Pancreas (tissue), 10 donors: Measurements from ENCODE around the gene TMEM131. TPM values are rescaled to one million over a fixed set of nuclear protein-coding genes. Genes with fewer than 3 reads are reported as not detected.
A peak's percentile ranks its signal among the peaks of the same experiment; 100 is the strongest.

Experiments used
- ATAC-seq, 4 donors: fragments of 200-7000 bp; cut with Tn5 transposase; one replicate each; pipeline versions ENCODE4 v1.8.0 to v1.9.1; 2020; ENCODE audit warnings: mild to moderate bottlenecking in 4 of 4, moderate library complexity in 4 of 4
- DNase-seq, 6 donors: peaks; one replicate each; pipeline ENCODE4 v3.0.0-alpha.2; 2020
- FAIRE-seq: peaks from 2 replicates; lab custom pipeline; 2012; peaks lifted over from hg19 to GRCh38; lab: Jason Lieb, UNC
- H3K27ac ChIP-seq, 4 donors: fragments of 200-600 bp; sonication (generic); 1 replicate in 3 of 4; 2 replicates in 1 of 4; pipeline versions ENCODE4 v1.5.0 to v1.8.0; 2020
- H3K27me3 ChIP-seq, 4 donors: fragments of 200-600 bp; one replicate each; pipeline ENCODE4 v1.8.0; 2021
- H3K36me3 ChIP-seq, 3 donors: fragments of 200-600 bp; sonication (generic) in 1 of 3; one replicate each; pipeline versions ENCODE4 v1.5.0 to v1.8.0; 2020 to 2021
- H3K4me1 ChIP-seq, 3 donors: fragments of 200-600 bp; one replicate each; pipeline ENCODE4 v1.8.0; 2021
- H3K4me3 ChIP-seq, 4 donors: fragments of 200-600 bp; sonication (generic) in 2 of 4; one replicate each; pipeline versions ENCODE4 v1.5.0 to v1.8.0; 2020 to 2021
- H3K9me3 ChIP-seq, 4 donors: fragments of 200-600 bp; one replicate each; pipeline ENCODE4 v1.8.0; 2021
- CTCF ChIP-seq, 4 donors: fragments of 200-600 bp; sonication (generic) in 3 of 4; IDR thresholded peaks; one replicate each; pipeline versions ENCODE4 v1.5.0 to v1.8.0; 2021; ENCODE audit warnings: antibody characterized with exemption in 4 of 4
- WGBS, 2 donors: extraction: QIAGEN DNeasy Blood & Tissue Kit; methylation state at CpG; one replicate each; pipeline ENCODE4 v1.1.7; 2013; 5-methylcytosine and 5-hydroxymethylcytosine counted together
- intact Hi-C, 3 donors: fragments of 100-400 bp; cut with DNase I; formaldehyde crosslinking; loops; one replicate each; pipeline versions ENCODE4 v1.11.1 to v1.14.2; 2022
- polyA plus RNA-seq, 2 donors: library from polyadenylated mRNA; stranded (reverse); fragments of 200-250 nt; gene quantifications; one replicate each; pipeline ENCODE4 v1.2.3, GENCODE V29; 2013
- total RNA-seq, 6 donors: library from RNA; stranded (reverse); fragmentation: NEBNext Ultra II Directional in 4 of 6; extraction: Animal tissue kit (Norgen Biotek cat#: 25700) in 4 of 6; gene quantifications; one replicate each; pipeline versions ENCODE4 v1.2.1 to v1.2.4, GENCODE V29; 2021 to 2023
- donor health status: healthy with polysubstance abuse.
- donor health status: DM: no; HTN: no; CAD: no; lungs with moderate emphysema.
- donor health status: DM: no; HTN: no; CAD: no.
- donor health status: control.
- donor health status: control.
- donor health status: Bipolar disorder and iron deficiency.
- donor health status: DM: yes; HTN: yes; CAD: no.
- donor health status: DM: no; HTN: no; CAD: no.
- donor health status: DM: no; HTN: no; CAD: no.
- donor health status: DM: yes; HTN: yes; CAD: no.

The TMEM131 gene
- total and polyA plus RNA-seq, 8 donors, result 8.1 to 26.5 (median 19.4) TPM

DNA sequence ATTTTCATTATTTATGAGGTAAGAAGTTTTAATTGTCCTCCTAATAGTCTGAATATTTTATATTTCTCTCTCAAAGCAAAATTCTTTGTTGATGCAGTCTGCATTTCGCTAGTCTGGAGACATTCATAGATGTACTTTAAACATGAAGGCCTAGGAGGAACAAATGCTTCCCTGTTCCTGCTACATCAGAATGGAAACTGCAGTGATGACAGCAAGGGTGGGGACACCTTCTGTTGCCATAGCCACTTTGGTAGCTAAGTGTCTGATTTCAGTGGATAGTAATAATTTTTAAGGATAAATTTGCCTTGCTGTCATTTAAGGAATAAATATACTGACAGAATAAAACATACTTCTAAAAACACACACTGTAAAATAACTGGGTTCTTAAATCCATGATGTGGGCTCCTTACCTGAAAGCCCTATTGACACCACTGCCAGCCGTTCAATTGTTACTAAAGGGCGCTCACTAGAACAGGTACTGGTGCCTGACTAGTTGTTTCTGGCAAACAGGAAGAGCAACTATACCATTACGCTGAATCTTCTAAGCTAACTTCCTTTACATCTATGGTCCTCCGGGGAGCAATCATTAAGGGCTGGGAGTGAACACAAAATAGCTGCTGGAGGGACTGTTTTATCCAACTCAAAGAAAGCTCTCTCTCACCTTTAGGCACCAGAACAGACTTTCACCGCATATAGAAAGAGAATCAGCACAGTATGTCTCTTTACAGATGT is 88.2 kb downstream of the TMEM131 start:
- no peaks in the 10 kb centered on the region for H3K9me3 ChIP-seq
- intact Hi-C loops, result no loop called here
- no peaks in the 10 kb centered on the region for H3K36me3 ChIP-seq
- no peak overlapping the region for H3K4me3 ChIP-seq
- ATAC-seq (no peak), DNase-seq (no peak), FAIRE-seq (no peak)
- 93 to 95% methylated on average over 6 of the region's 6 CpGs for WGBS, 2 donors
- H3K4me1 ChIP-seq, result peaks cover 0 to 8% (median 7%) of the 10 kb centered on the region in 3 donors
- TF ChIP-seq CTCF (IDR thresholded peaks at IDR 0.05), result no peak
- no peak overlapping the region for H3K27ac ChIP-seq
- no peaks in the 10 kb centered on the region for H3K27me3 ChIP-seq

- no peaks in the 10 kb centered on the region for H3K36me3 ChIP-seq
- H3K9me3 ChIP-seq, result no peaks in the 10 kb centered on the region
- no peak overlapping the region for H3K4me3 ChIP-seq
- H3K4me1 ChIP-seq, result no peaks in the 10 kb centered on the region
- 47 to 71% methylated on average over 1 of the region's 1 CpG for WGBS, 2 donors
- ATAC-seq (peak in 1 of 4 donors; percentile 40), FAIRE-seq (no peak), DNase-seq (no peak)
- H3K27ac ChIP-seq, result no peak overlapping the region
- no peaks in the 10 kb centered on the region for H3K27me3 ChIP-seq
- TF ChIP-seq CTCF (IDR thresholded peaks at IDR 0.05), result no peak
- intact Hi-C loops, result no loop called here
These were observed 89.4 kb downstream of the TMEM131 start for GRCh38 chr2:97906307-97906706.

DNA sequence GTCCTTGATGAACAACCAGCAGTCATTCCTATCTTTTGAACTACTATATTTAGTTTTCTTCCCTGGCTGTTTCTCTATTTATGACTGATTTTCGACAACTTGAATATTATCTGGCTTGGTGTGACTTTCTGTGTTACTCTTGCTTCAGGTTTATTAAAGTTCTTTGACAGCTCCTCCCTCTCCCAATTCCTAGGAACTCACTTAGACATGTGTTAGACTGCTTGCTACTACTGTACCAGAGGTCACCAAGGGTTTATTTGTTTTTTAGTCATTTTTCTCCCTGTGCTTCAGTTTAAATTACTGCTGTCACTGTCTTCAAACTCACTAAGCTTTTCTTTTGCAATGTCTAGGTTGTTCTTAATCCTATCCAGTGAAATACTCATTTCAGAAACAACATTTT is 90.5 kb downstream of the TMEM131 start:
- no peak overlapping the region for H3K27ac ChIP-seq
- intact Hi-C loops, result no loop called here
- no peaks in the 10 kb centered on the region for H3K27me3 ChIP-seq
- FAIRE-seq (no peak), DNase-seq (no peak), ATAC-seq (no peak)
- H3K4me1 ChIP-seq, result no peaks in the 10 kb centered on the region
- no peaks in the 10 kb centered on the region for H3K9me3 ChIP-seq
- WGBS, 2 donors, result 70 to 90% methylated on average over 1 of the region's 1 CpG
- TF ChIP-seq CTCF (IDR thresholded peaks at IDR 0.05), result no peak
- no peak overlapping the region for H3K4me3 ChIP-seq
- H3K36me3 ChIP-seq, result no peaks in the 10 kb centered on the region

DNA sequence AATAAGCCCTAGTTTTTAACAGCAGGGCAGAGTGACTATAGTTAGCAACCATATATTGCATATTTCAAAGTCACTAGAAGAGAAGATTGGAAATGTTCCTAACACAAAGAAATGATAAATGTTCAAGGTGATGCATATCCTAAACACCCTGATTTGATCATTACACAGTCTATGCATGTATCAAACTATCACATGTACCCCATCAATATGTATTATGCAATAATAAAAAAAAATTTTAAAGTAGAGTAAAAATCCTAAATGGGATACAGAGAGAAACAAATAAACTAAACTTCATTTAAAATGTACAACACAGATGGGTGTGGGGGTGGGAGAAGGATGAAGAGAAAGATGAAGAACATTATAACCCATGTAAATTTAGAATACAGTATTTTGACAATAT is 93.9 kb downstream of the TMEM131 start:
- no peak for ATAC-seq
- H3K36me3 ChIP-seq, result no peaks in the 10 kb centered on the region

More for the DNA sequence above, 93.9 kb downstream of the TMEM131 start:
- no peak for TF ChIP-seq CTCF (IDR thresholded peaks at IDR 0.05)
- Histone ChIP-seq H3K27me3 (no peaks in the 10 kb centered on the region), H3K4me3 (no peak overlapping the region), H3K9me3 (no peaks in the 10 kb centered on the region), H3K4me1 (no peaks in the 10 kb centered on the region), H3K27ac (no peak overlapping the region)
- DNase-seq (no peak), FAIRE-seq (no peak)
- intact Hi-C loops, result no loop called here
